Activated CD4-positive, alpha-beta T cell treated with anti-CD3 and anti-CD28 coated beads, Interleukin-2, Interleukin-6, amounts not matched to agents 100 ng/mL and 50 ng/mL, durations not matched to agents 16 hours and 8 hours (primary cell): ENCODE data around the gene CGB1.

Experiments
- DNase-seq: peaks from one replicate; pipeline ENCODE4 v3.0.0-alpha.2; 2020

Gene CGB1

GRCh38 chr19:48993175-48994034 lies 43.3 kb downstream of the CGB1 start, which contains the start of the genes GYS1 and RUVBL2:
Gene GYS1 (minus strand): TSS chr19:48993309. CDS start chr19:48993112, 197 bp downstream.
Gene RUVBL2 (plus strand): TSS chr19:48993887. CDS start chr19:48993912, 25 bp downstream.
- DNase-seq = peak; percentile 100

- DNase-seq = no peak
Observed at GRCh38 chr19:48992581-48993174, 44.0 kb downstream of the CGB1 start.

- no peak for DNase-seq
Observed at GRCh38 chr19:48991873-48992580, 44.7 kb downstream of the CGB1 start.

GRCh38 chr19:48991011-48991609 lies 45.6 kb downstream of the CGB1 start:
- DNase-seq = no peak

GRCh38 chr19:48990400-48990799 lies 46.3 kb downstream of the CGB1 start:
- DNase-seq = no peak

GRCh38 chr19:48989701-48990291 lies 46.9 kb downstream of the CGB1 start:
- DNase-seq = no peak

- DNase-seq = no peak
Observed at GRCh38 chr19:48988860-48989259, 47.8 kb downstream of the CGB1 start.

GRCh38 chr19:48988286-48988685 lies 48.4 kb downstream of the CGB1 start:
- DNase-seq = no peak

GRCh38 chr19:48987323-48987722 lies 49.4 kb downstream of the CGB1 start:
- DNase-seq = no peak

GRCh38 chr19:48986211-48986610 lies 50.5 kb downstream of the CGB1 start:
- no peak for DNase-seq

GRCh38 chr19:48985711-48986110 lies 51.0 kb downstream of the CGB1 start:
- DNase-seq = no peak
